PFSK-1 (cell line): ENCODE data around the gene RAB30.

Source experiments
- FOXP2 ChIP-seq: optimal IDR thresholded peaks from 2 replicates; pipeline ENCODE3; 2011; ENCODE audit warnings: borderline replicate concordance, control low read depth, inconsistent platforms; ENCODE audit not compliant: insufficient read depth; ENCODE audit errors: extremely low read length, extremely low read depth
- POLR2AphosphoS5 ChIP-seq: IDR thresholded peaks from 2 replicates; pipeline ENCODE4 v1.6.1; 2012; ENCODE audit warnings: low read depth, mild to moderate bottlenecking, control low read depth, low read length, moderate library complexity
- REST ChIP-seq, 2 experiments: IDR thresholded peaks; 2 replicates each; pipeline versions ENCODE4 v1.6.1 to v1.8.0; 2011 to 2012; ENCODE audit warnings: low read depth in 2 of 2, low read length in 2 of 2, control low read depth in 1 of 2, inconsistent platforms in 1 of 2, mild to moderate bottlenecking in 1 of 2, moderate library complexity in 1 of 2; ENCODE audit not compliant: insufficient read depth in 1 of 2
- SIN3A ChIP-seq: IDR thresholded peaks from 2 replicates; pipeline ENCODE4 v1.6.1; 2012; ENCODE audit warnings: mild to moderate bottlenecking, low read length, moderate library complexity, borderline replicate concordance; ENCODE audit not compliant: insufficient read depth
- TAF1 ChIP-seq: IDR thresholded peaks from 2 replicates; pipeline ENCODE4 v1.6.1; 2012; ENCODE audit warnings: low read length, control low read depth, borderline replicate concordance; ENCODE audit not compliant: insufficient read depth

Gene RAB30

GRCh38 chr11:83019888-83020579 lies 51.7 kb downstream of the RAB30 start:
- TF ChIP-seq TAF1 (no peak), FOXP2 (no peak), SIN3A (no peak), REST (IDR thresholded peaks at IDR 0.05; ENCODE audit: insufficient read depth in 1 of 2, low read depth in 2 of 2, low read length in 2 of 2) (no peak), POLR2AphosphoS5 (no peak)

DNA sequence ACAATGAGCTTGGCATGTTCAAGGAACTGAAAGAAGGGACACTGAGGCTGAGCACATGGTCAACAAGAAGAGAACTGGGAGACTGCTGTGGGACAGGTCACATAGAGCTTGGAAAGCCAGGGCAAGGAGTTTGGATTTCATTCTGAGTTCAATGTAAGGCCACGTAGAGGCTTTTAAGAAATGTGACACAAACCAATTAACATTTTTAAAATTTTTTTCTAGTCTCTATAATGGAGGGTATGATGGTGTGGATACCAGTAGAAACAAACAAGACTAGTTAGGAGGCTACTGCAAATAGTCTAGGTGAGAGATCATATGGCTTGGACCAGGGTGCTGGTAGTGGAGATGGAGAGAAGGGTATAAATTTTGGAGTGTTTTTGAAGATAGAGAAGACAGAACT lies 56.7 kb downstream of the RAB30 start:
- TF ChIP-seq TAF1: no peak
- TF ChIP-seq FOXP2: no peak
- TF ChIP-seq REST (IDR thresholded peaks at IDR 0.05; ENCODE audit: insufficient read depth in 1 of 2, low read depth in 2 of 2, low read length in 2 of 2): no peak
- no peak for TF ChIP-seq POLR2AphosphoS5
- TF ChIP-seq SIN3A: no peak

DNA sequence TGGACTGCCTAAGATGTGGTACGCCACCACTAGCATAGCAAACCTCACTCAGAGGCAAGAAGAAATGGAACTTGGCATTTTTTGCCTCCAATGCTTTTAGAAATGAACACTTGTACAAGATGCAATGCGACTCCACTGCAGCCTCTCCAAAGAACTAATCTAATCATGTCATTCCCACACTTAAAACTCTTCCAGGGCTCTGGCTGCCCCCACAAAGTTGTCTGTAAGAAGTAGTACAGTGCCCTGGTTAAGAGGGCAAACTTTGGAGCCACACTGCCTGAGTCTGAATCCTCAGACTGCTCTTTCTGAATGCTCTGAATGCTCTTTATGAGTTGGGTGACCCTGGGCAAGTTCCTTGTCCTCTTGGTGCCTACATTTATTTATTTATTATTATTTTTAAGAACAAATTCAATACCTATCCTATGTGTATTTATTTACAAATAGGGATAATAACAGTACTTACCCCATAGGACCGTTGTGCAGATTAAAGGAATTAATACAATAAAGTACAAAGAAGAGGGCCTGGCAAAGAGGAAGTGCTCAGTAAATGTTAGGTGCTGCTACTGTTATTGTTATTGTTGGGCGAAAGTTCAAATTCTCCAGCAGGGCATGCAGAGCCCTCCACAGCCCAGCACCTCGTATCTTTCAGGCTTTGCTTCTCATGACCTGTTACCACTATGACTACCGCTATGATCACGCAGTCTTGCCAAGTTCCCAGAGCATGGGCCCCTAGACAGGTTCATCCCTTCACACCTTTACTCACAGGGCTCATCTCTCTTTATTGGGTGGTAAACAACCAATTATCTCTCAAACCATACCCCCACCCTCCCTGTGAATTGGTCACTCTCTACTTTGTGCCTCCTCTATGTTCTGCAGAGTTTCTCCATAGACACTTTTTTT lies 59.3 kb downstream of the RAB30 start:
- TF ChIP-seq REST (IDR thresholded peaks at IDR 0.05; ENCODE audit: insufficient read depth in 1 of 2, low read depth in 2 of 2, low read length in 2 of 2): no peak

- TF ChIP-seq TAF1 (no peak), REST (IDR thresholded peaks at IDR 0.05; ENCODE audit: insufficient read depth in 1 of 2, low read depth in 2 of 2, low read length in 2 of 2) (no peak), SIN3A (no peak), POLR2AphosphoS5 (no peak), FOXP2 (no peak)
Observed at GRCh38 chr11:83011333-83012167, 60.1 kb downstream of the RAB30 start.
